ENCODE measurements around the gene ZC3H7B.

- TF ChIP-seq CTCF (optimal IDR thresholded peaks at IDR 0.05 in 1 of 3, IDR thresholded peaks at IDR 0.05 in 1 of 3, conservative IDR thresholded peaks at IDR 0.05 in 1 of 3; ENCODE audit: extremely low read depth in 1 of 3, insufficient read depth in 2 of 3, low read length in 3 of 3): no peak
- no peak for TF ChIP-seq EZH2 (IDR thresholded peaks at IDR 0.05; ENCODE audit: low read length)
Observed at GRCh38 chr22:41361716-41362310, 60.5 kb downstream of the ZC3H7B start.

Measured in keratinocyte (primary cell).